ENCODE results near the gene GNG13. TPM values are rescaled to one million over a fixed set of nuclear protein-coding genes. Genes with fewer than 3 reads are reported as not detected.

The GNG13 gene
- total RNA-seq, 1 experiment from 2014 or later: not detected

DNA sequence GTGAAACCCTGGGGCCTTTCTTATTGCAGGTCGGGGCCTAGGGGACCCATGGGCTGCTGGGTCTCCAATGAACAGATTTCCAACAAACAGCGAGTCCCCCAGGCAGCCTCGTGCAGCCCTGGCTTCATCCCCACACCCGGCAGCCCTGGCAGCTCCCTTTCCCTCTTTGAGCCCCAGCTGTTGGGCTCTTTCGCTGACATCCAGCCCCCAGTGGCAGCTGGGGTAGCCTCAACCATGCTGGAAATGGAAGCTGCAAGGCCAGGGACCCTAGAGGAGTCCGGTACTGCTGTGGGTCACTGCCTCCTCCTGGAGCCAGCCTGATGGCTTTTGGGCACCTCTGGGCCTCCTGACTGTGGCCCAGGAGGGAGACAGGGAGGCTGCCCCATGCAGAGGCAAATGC is 18.3 kb downstream of the GNG13 start:
- H3K27me3 ChIP-seq (ENCODE audit: insufficient read depth, low read length): no peaks in the 10 kb centered on the region; the same call in 1 of the 2 replicates
- H3K27ac ChIP-seq (ENCODE audit: insufficient read length, low read depth, low read length): no peak overlapping the region
- no peak overlapping the region for H2AK5ac ChIP-seq (ENCODE audit: insufficient read length, low read length)
- Mint-ChIP-seq H3K9me3 (no peaks in the 10 kb centered on the region), H3K4me1 (no peaks in the 10 kb centered on the region), H3K27me3 (ENCODE audit: low read depth) (peaks cover 24% of the 10 kb centered on the region), H3K4me3 (no peak overlapping the region), H3K36me3 (ENCODE audit: insufficient read depth in 1 of 3, low read depth in 3 of 3) (peaks cover 0 to 6% (median 5%) of the 10 kb centered on the region in 3 experiments; a peak in 4 of 7 replicates), H3K27ac (no peak overlapping the region)
- no peaks in the 10 kb centered on the region for H3K79me1 ChIP-seq (ENCODE audit: insufficient read depth, low read depth, low read length, poor library complexity, severe bottlenecking)
- H2BK20ac ChIP-seq (ENCODE audit: low read depth, low read length, poor library complexity, severe bottlenecking): no peak overlapping the region
- H3K4ac ChIP-seq (ENCODE audit: low read depth, low read length): no peak overlapping the region
- H2AFZ ChIP-seq (ENCODE audit: low read length): no peak overlapping the region
- no peak for DNase-seq
- H2BK12ac ChIP-seq (ENCODE audit: insufficient read length, low read depth, low read length): no peak overlapping the region
- no peak overlapping the region for H3K18ac ChIP-seq (ENCODE audit: insufficient read length, low read depth, low read length)
- H3K9ac ChIP-seq (ENCODE audit: extremely low read depth, insufficient read length, low read length): no peak overlapping the region
- no peaks in the 10 kb centered on the region for H3K23me2 ChIP-seq (ENCODE audit: insufficient read length, low read depth, low read length, poor library complexity, severe bottlenecking)
- H2BK120ac ChIP-seq (ENCODE audit: low read depth, low read length, poor library complexity, severe bottlenecking): no peak overlapping the region
- H2BK5ac ChIP-seq (ENCODE audit: insufficient read length, low read length): no peak overlapping the region
- no peak overlapping the region for H3K23ac ChIP-seq (ENCODE audit: insufficient read length, low read depth, low read length)
- no peaks in the 10 kb centered on the region for H3K9me3 ChIP-seq (ENCODE audit: control insufficient read depth, low read depth, low read length)
- TF ChIP-seq, protein P1, sequence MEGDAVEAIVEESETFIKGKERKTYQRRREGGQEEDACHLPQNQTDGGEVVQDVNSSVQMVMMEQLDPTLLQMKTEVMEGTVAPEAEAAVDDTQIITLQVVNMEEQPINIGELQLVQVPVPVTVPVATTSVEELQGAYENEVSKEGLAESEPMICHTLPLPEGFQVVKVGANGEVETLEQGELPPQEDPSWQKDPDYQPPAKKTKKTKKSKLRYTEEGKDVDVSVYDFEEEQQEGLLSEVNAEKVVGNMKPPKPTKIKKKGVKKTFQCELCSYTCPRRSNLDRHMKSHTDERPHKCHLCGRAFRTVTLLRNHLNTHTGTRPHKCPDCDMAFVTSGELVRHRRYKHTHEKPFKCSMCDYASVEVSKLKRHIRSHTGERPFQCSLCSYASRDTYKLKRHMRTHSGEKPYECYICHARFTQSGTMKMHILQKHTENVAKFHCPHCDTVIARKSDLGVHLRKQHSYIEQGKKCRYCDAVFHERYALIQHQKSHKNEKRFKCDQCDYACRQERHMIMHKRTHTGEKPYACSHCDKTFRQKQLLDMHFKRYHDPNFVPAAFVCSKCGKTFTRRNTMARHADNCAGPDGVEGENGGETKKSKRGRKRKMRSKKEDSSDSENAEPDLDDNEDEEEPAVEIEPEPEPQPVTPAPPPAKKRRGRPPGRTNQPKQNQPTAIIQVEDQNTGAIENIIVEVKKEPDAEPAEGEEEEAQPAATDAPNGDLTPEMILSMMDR (conservative IDR thresholded peaks at IDR 0.05): no peak
- H3K56ac ChIP-seq (ENCODE audit: insufficient read length, low read depth, low read length): no peak overlapping the region
- no peaks in the 10 kb centered on the region for H3K79me2 ChIP-seq (ENCODE audit: insufficient read depth, low read length)
- H4K91ac ChIP-seq (ENCODE audit: insufficient read length, low read depth, low read length): no peak overlapping the region
- H3K4me1 ChIP-seq (ENCODE audit: insufficient read depth, low read length): no peaks in the 10 kb centered on the region
- H3K4me2 ChIP-seq (ENCODE audit: insufficient read depth, insufficient read length, low read length): no peak overlapping the region
- H2BK15ac ChIP-seq (ENCODE audit: low read depth, low read length): no peak overlapping the region
- H4K20me1 ChIP-seq (ENCODE audit: control insufficient read depth, insufficient read depth, insufficient read length): peaks cover 3% of the 10 kb centered on the region
- no peak overlapping the region for H4K5ac ChIP-seq (ENCODE audit: insufficient read length, low read depth, low read length)
- H4K8ac ChIP-seq (replicated peaks; ENCODE audit: insufficient read length, low read depth, low read length): no peak overlapping the region
- no peak overlapping the region for H3T11ph ChIP-seq (ENCODE audit: low read length)
- no peak overlapping the region; the same call in 1 of the 2 replicates for H3K14ac ChIP-seq (ENCODE audit: insufficient read depth, low read length)
- WGBS (ENCODE audit: extremely low coverage, insufficient read length, low lambda C conversion rate): no CpG with 5 or more reads among the region's 6 CpGs
